Measurements from ENCODE around the gene ZNF92.
"Not testable (repeated sequence)": the region's sequence is repeated elsewhere in the genome, so short reads cannot be mapped to it uniquely, and the experiment has no call there.

Gene ZNF92

GRCh38 chr7:65429642-65430343 is 56.1 kb downstream of the ZNF92 start:
- DNase-seq = no peak

- DNase-seq = no peak
Measured at GRCh38 chr7:65430344-65431186, 56.9 kb downstream of the ZNF92 start.

DNA sequence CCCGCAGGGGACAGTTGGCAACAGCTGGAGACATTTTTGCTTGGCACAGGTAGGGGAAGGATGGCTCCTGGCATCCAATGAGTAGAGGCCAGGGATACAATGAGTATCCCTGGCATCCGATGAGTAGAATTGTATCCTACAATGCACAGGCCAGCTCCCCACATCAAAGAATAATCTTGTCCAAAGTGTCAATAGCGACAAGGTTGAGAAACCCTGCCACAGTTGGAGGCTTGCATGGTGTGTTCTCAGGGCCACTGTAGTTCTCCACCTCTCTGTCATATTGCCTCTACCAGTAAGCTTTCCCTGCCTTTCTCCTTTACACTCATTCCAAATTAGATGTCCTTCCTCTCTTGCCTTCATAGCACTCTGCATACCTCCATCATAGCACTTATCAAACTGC is 60.7 kb downstream of the ZNF92 start:
- no peak for DNase-seq

DNA sequence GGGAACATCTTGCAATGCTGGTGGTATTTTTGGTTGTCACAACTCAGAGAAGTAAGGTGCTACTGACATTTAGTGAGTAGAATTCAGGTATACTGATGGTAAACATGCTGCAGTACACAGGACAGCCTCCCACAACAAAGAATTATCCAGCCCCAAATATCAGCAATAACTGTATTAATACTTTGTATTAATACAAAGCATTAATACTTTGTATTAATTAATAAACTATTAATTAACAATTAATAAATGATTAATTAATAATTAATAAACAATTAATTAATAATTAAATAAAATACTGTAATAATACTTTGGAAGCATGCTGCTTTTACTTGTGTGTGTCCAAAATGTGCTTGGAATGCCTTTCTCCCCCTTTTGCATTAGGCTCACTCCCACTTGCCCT is 62.5 kb downstream of the ZNF92 start:
- DNase-seq = no peak

DNA sequence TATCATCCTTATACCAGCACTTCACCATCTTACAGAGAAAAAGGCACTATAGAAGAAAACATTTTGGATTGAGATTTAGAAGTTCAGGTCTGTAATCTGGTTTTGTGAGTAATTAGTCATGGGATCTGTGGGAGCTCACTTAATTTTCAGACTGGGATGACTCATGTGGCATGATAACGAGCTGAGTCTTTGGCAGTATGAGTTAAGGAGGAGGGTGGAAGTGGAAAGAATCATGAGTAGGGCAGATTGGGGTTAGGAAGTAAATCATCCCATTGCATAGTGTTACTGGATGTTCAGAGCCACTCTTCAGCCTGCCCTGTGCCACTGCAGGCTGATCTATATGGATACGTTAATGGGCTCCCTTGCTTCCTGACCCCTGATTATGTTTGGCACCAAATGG is 64.9 kb downstream of the ZNF92 start:
- no peak for DNase-seq

DNA sequence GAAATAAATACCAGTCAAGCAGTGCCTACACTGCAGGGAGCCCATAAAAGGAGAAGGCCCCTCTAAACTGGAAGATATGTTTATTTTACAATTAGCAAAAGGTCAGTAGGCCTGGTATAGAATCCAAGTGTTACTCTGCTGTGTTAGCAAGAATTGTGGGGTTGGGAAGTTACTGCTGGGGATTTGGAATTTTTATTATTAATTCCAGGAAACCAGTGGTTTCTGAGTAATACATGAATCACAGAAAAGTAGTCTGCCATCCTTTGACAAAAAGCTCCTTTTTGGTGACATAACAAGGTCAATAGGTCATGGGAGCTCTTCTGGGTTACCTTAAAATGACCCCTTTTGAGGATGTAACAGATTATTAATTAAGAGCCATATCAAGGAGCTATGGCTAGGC is 67.4 kb downstream of the ZNF92 start:
- no peak for DNase-seq

GRCh38 chr7:65444205-65444842 is 70.7 kb downstream of the ZNF92 start:
- no peak for DNase-seq

DNA sequence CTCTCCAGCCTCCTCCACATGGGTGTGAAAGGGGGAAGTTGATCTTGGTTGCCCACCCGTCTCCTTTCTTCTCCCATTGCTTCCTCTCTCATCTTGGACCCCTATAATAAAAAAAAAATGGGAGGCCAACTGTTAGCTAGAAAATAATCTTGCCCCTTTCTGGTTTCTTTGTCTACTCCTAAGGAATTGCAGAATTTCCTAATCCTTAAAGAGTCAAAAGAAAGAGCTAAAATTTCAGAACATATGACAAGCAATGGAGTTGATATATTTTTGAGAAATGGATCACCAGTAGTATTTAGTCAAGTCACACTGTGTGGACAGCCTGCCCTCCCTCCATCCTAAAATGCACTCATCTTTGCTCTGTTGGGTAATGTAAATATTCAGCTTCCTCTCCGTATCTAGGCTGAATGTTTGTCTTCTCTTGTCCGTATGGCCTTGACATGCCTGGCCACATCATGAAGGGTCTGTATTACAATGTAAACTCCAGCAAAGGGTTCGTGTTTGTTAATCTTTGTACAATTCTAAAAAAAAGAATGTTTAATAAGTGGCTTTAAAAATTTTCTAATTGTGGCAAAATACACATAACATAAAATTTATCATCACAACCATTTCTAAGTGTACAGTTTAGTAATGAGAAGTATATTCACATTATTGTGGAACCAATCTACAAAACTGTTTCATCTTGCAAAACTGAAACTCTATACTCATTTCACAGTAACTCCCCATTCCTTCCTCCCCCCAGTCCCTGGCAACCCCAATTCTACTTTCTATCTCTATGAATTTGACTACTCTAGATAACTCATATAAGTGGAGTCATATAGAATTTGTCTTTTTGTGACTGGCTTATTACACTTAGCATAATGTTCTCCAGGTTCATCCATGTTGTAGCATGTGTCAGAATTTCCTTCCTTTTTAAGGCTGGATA is 71.5 kb downstream of the ZNF92 start:
- no peak for DNase-seq

GRCh38 chr7:65447041-65447440 is 73.4 kb downstream of the ZNF92 start:
- not testable (repeated sequence) for DNase-seq

GRCh38 chr7:65448816-65449504 is 75.3 kb downstream of the ZNF92 start:
- no peak for DNase-seq

GRCh38 chr7:65449505-65449852 is 75.8 kb downstream of the ZNF92 start:
- no peak for DNase-seq
